Fibroblast of lung (primary cell): ENCODE measurements around the gene TES. TPM values are rescaled to one million over a fixed set of nuclear protein-coding genes. Genes with fewer than 3 reads are reported as not detected.

ENCODE experiments used
- DNase-seq, 2 donors: peaks; one replicate each; pipeline versions ENCODE4 v3.0.0 to v3.0.0-alpha.2; 2010; ENCODE audit warnings: low read depth in 2 of 2
- H2AFZ ChIP-seq: 2 replicates; pipeline ENCODE4 v1.5.1; 2012; ENCODE audit warnings: low read length, control low read depth, inconsistent platforms
- H3K27ac ChIP-seq: 2 replicates; pipeline ENCODE4 v1.5.1; 2011; ENCODE audit warnings: low read length, control low read depth; ENCODE audit not compliant: insufficient read depth
- H3K27me3 ChIP-seq: 2 replicates; pipeline ENCODE4 v1.5.1; 2011; ENCODE audit warnings: mild to moderate bottlenecking, low read length; ENCODE audit not compliant: control insufficient read depth, insufficient read depth
- H3K36me3 ChIP-seq: 2 replicates; pipeline ENCODE4 v1.5.1; 2011; ENCODE audit warnings: low read length; ENCODE audit not compliant: control insufficient read depth, insufficient read depth
- H3K4me1 ChIP-seq: 2 replicates; pipeline ENCODE4 v1.5.1; 2011; ENCODE audit warnings: low read length; ENCODE audit not compliant: control insufficient read depth, insufficient read depth; ENCODE audit errors: extremely low read depth
- H3K4me2 ChIP-seq: 2 replicates; pipeline ENCODE4 v1.5.1; 2011; ENCODE audit warnings: low read length, control low read depth; ENCODE audit not compliant: insufficient read depth; ENCODE audit errors: extremely low read depth
- H3K4me3 ChIP-seq, 4 experiments: fragments of 200-600 bp in 1 of 4; sonication (generic) in 1 of 4; replicated peaks in 1 of 4; 2 replicates each; pipeline ENCODE4 v1.5.1; 2011 to 2016; ENCODE audit warnings: low read length in 4 of 4, low read depth in 3 of 4, mild to moderate bottlenecking in 3 of 4, control low read depth in 2 of 4, inconsistent platforms in 1 of 4, mixed read lengths in 1 of 4; ENCODE audit not compliant: insufficient read depth in 1 of 4; ENCODE audit errors: control extremely low read depth in 1 of 4
- H3K79me2 ChIP-seq: 2 replicates; pipeline ENCODE4 v1.5.1; 2012; ENCODE audit warnings: mild to moderate bottlenecking, low read length, inconsistent platforms; ENCODE audit not compliant: control insufficient read depth, insufficient read depth
- H3K9ac ChIP-seq: 2 replicates; pipeline ENCODE4 v1.5.1; 2011; ENCODE audit warnings: mild to moderate bottlenecking, low read length, control low read depth; ENCODE audit not compliant: insufficient read depth
- H3K9me3 ChIP-seq: 2 replicates; pipeline ENCODE4 v1.5.1; 2012; ENCODE audit warnings: low read depth, low read length; ENCODE audit not compliant: control insufficient read depth, insufficient read depth
- H4K20me1 ChIP-seq: 2 replicates; pipeline ENCODE4 v1.5.1; 2011; ENCODE audit warnings: low read length; ENCODE audit not compliant: control insufficient read depth, insufficient read depth; ENCODE audit errors: extremely low read depth
- EZH2 ChIP-seq: IDR thresholded peaks from 2 replicates; pipeline ENCODE4 v1.5.1; 2012; ENCODE audit warnings: low read length, control low read depth, mild to moderate bottlenecking; ENCODE audit errors: missing control alignments
- polyA plus RNA-seq, 2 donors: library from polyadenylated mRNA; depleted of rRNA in 1 of 2; stranded (reverse) in 1 of 2; unstranded in 1 of 2; fragments of >200 nt; gene quantifications; 2 replicates each; pipeline ENCODE4 v1.2.1, GENCODE V29; 2011 to 2012; ENCODE audit warnings: missing spikeins in 1 of 2
- total RNA-seq: library from RNA; depleted of rRNA; stranded (reverse); fragments of >200 nt; gene quantifications from 2 replicates; pipeline ENCODE4 v1.2.1, GENCODE V29; 2014
- TF ChIP-seq, protein P1 (sequence below), 2 donors: IDR thresholded peaks in 1 of 2; conservative IDR thresholded peaks in 1 of 2; 1 replicate in 1 of 2; 2 replicates in 1 of 2; pipeline ENCODE4 v1.5.1; 2011 to 2012; ENCODE audit warnings: low read length in 2 of 2, control low read depth in 1 of 2, inconsistent platforms in 1 of 2, low read depth in 1 of 2, mild to moderate bottlenecking in 1 of 2

The TES gene
- total and polyA plus RNA-seq, 2 donors (not counting 1 experiment from before 2014, with no cell fraction given): 17.7 to 64.1 TPM

DNA sequence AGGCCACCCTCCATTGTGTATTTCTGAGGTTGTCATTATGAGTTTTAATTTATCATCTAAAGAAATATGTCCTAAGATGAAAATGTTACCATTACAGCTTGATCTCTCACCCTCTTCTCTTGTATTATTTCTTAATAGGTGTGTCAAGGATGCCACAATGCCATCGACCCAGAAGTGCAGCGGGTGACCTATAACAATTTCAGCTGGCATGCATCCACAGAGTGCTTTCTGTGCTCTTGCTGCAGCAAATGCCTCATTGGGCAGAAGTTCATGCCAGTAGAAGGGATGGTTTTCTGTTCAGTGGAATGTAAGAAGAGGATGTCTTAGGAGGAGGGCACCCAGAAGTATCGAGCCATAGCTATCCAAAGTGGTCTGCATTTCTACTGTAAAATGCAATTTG is 46.8 kb downstream of the TES start:
- Histone ChIP-seq H3K4me3 (no peak overlapping the region), H4K20me1 (no peaks in the 10 kb centered on the region), H3K79me2 (no peaks in the 10 kb centered on the region), H3K27ac (no peak overlapping the region), H3K36me3 (no peaks in the 10 kb centered on the region), H2AFZ (no peak overlapping the region), H3K4me2 (no peak overlapping the region), H3K27me3 (no peaks in the 10 kb centered on the region), H3K4me1 (peaks cover 4% of the 10 kb centered on the region), H3K9me3 (no peaks in the 10 kb centered on the region), H3K9ac (no peak overlapping the region)
- no peak for DNase-seq
- TF ChIP-seq EZH2: no peak
- TF ChIP-seq, protein P1, sequence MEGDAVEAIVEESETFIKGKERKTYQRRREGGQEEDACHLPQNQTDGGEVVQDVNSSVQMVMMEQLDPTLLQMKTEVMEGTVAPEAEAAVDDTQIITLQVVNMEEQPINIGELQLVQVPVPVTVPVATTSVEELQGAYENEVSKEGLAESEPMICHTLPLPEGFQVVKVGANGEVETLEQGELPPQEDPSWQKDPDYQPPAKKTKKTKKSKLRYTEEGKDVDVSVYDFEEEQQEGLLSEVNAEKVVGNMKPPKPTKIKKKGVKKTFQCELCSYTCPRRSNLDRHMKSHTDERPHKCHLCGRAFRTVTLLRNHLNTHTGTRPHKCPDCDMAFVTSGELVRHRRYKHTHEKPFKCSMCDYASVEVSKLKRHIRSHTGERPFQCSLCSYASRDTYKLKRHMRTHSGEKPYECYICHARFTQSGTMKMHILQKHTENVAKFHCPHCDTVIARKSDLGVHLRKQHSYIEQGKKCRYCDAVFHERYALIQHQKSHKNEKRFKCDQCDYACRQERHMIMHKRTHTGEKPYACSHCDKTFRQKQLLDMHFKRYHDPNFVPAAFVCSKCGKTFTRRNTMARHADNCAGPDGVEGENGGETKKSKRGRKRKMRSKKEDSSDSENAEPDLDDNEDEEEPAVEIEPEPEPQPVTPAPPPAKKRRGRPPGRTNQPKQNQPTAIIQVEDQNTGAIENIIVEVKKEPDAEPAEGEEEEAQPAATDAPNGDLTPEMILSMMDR (conservative IDR thresholded peaks at IDR 0.05 in 1 of 2, IDR thresholded peaks at IDR 0.05 in 1 of 2; ENCODE audit: low read depth in 1 of 2, low read length in 2 of 2): no peak

DNA sequence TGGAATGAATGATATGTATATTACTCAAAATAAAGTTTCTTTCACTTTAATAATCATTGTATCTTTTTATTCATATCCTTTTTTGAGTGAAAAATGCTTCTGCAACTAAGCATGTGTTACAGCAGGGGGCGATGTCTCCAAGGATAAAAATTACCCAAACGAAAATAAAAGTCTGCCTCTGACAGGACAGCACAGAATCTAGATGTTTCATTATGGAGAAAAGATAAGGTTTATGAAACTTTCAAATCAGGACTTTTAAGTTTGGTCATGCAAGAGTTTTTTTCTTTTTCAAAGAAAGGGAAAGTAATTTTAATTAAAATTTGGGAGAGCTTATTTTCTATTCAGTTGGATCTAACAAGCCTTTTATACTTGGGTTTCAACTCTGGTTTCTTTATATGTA is 48.4 kb downstream of the TES start:
- H3K27ac ChIP-seq: no peak overlapping the region
- peaks cover 4% of the 10 kb centered on the region for H3K4me1 ChIP-seq
- no peak overlapping the region for H3K4me2 ChIP-seq
- no peak overlapping the region for H3K9ac ChIP-seq
- TF ChIP-seq, protein P1 (conservative IDR thresholded peaks at IDR 0.05 in 1 of 2, IDR thresholded peaks at IDR 0.05 in 1 of 2; ENCODE audit: low read depth in 1 of 2, low read length in 2 of 2): peak; percentile 66 to 73
- TF ChIP-seq EZH2: no peak
- H2AFZ ChIP-seq: no peak overlapping the region
- DNase-seq: peak; percentile 58 to 85
- no peaks in the 10 kb centered on the region for H3K27me3 ChIP-seq
- no peaks in the 10 kb centered on the region for H4K20me1 ChIP-seq
- no peaks in the 10 kb centered on the region for H3K9me3 ChIP-seq
- no peaks in the 10 kb centered on the region for H3K79me2 ChIP-seq
- H3K36me3 ChIP-seq: no peaks in the 10 kb centered on the region
- H3K4me3 ChIP-seq: no peak overlapping the region

DNA sequence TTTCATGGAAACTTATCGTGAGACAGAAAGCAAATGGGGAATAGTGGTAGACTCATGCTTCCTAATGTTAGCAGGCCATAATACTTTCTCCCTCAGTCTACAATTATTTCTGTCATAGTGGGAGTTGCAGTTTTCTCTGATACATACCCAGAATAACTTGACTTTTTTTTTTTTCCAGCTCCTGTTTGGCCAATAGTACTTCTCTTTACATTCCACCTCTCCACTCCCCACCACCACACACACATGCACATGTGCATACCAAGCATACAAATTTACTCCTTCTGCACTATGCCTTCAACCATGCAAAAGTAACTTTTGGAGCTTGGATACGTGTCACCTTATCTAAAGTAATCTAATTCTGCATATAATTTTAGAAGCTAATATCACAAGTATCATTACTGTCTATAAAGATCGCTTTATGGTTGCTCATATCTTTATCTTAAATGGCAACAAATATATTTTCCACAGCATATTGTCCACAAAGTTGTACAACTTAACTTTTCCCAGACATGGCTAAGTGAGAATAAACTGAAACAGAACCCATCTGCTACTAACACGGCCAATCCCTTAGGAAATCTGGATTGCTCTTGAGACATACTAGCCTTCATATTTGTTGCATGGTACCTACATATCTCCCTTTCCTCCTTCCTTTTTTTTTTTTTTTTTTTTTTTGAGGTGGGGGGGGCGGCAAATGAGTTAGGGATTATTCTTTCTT is 49.0 kb downstream of the TES start:
- Histone ChIP-seq H4K20me1 (no peaks in the 10 kb centered on the region), H3K9ac (no peak overlapping the region), H3K27me3 (no peaks in the 10 kb centered on the region), H3K4me1 (peaks cover 4% of the 10 kb centered on the region), H3K36me3 (no peaks in the 10 kb centered on the region), H3K4me3 (no peak overlapping the region), H3K9me3 (no peaks in the 10 kb centered on the region), H3K79me2 (no peaks in the 10 kb centered on the region), H2AFZ (no peak overlapping the region), H3K4me2 (no peak overlapping the region), H3K27ac (peak overlapping the region; percentile 15)
- DNase-seq: peak in 1 of 2 donors; percentile 63
- TF ChIP-seq EZH2: no peak
- TF ChIP-seq, protein P1 (conservative IDR thresholded peaks at IDR 0.05 in 1 of 2, IDR thresholded peaks at IDR 0.05 in 1 of 2; ENCODE audit: low read depth in 1 of 2, low read length in 2 of 2): no peak
